NOMO-1 treated with DMSO at 0.1 percent for 48 hours (cell line): ENCODE measurements around the gene TARBP1.
A peak's percentile ranks its signal among the peaks of the same experiment; 100 is the strongest.
"Not testable (repeated sequence)": the region's sequence is repeated elsewhere in the genome, so short reads cannot be mapped to it uniquely, and the experiment has no call there.

ENCODE experiments used
- DNase-seq: peaks from one replicate; lab custom pipeline; 2025; ENCODE audit not compliant: unreplicated experiment; lab: John Stamatoyannopoulos, UW

The TARBP1 gene

DNA sequence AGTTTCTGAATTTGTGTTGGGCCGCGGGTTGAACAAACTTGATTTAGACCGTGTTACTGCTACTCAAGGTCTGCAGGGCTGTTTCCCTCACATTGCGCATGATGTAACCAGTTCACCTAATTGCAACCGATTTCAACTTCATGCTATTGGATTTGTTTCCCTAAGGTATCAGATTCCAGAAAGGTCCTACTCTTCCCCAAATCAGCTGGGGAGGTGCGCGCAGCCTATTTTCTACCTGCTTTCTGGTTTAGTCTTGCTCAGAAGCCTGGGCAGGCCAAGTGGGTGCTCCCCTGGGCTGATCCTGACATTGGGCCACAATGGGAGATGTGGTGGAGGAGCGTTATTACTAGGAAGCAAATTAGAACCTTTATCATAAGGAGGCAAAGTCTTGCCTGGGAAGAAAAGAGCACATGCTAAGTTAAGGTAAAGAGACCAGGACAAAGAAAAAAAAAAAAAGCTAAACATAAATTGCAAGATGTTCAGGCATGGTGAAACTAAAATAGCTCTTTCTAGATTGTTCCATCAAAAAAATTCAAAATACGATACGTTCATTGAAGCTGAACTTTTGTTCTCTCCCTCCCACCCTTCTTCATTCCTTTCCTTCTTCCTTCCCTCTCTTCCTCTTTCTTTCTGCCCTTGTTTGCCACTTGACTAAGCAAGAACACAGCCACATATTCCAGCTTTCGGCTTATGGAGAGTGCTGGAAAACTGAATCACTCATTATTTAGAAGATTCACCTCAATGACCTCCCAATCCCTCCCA lies 28.8 kb upstream of the TARBP1 start:
- no peak for DNase-seq

DNA sequence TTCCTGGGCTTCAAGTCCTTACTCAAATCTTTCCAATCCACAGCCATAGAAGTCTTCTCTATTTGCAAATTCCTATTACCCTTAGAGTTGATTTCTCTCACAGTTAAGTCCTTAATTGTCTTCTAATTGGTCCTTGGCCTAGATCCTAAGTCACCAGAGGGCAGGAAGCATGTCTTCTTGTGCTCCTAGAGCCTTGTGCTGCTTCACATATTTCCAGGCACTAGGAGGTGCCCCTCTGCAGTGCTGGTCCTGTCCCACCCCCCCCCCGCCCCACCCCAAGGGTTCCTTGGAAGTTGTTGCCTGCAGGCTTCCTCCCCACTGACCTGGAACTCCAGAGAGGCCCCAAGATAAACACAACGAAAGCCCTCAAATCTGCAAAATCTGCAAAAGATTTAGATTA lies 28.1 kb upstream of the TARBP1 start:
- DNase-seq, result no peak

DNA sequence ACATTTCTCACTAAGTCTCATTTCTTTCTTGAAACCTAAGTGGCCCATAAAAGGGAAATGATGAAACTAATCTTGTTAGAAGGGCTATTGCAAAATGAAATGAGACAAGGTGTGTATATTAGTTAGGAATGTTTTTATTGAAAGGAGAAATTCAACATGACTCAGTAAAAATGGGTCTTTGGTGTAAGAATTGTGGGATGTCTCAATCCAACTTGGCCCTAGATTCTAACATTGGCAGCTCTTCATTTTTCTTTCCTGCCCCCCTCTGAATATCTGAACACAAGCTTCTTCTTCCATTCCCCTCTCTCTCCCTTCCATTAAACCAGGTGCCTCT lies 26.8 kb upstream of the TARBP1 start:
- DNase-seq, result no peak

DNA sequence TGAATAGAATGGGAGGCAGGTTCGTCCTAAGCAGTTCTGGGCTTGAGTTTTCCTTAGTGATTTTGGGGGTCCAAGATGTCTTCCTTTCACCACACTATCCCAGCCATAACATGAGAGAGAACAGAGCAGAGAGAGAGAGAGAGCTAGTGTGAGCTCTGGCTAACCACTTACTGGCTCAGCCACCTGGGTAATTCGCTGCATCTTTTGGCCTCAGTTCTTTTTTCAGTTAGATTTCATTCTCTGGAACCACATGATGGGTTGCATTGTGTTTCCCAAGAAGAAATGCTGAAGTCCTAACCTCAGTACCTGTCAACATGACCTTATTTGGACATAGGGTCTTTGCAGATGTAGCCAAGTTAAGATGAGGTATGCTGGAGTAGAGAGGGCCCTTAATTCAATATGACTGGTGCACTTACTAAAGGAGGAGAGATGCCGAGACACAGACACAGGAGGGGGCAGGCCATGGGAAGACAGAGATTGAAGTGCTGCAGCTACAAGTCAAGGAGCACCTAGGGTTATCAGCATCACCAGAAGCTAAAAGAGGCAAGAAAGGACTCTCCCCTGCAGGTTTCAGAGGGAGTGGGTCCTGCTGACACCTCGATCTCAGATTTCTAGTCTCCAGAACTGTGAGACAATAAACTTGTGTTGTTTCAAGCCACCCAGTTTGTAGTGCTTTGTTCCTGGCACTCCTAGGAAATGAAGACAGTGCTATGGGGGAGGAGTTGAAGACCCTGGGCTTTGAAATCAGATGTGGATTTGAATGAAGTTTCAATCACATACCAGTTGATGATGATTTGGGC lies 26.2 kb upstream of the TARBP1 start:
- DNase-seq, result no peak

DNA sequence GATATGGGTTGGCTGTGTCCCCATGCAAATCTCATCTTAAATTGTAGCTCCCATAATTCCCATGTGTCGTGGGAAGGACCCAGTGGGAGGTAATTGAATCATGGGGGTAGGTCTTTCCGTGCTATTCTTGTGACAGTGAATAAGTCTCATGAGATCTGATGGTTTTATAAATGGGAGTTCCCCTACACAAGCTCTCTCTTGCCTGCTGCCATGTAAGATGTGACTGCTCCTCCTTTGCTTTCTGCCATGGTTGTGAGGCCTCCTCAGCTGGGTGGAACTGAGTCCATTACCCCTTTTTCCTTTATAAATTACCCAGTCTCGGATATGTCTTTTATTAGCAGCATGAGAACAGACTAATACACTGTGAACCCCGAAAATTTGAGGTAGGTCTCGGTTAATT lies 25.3 kb upstream of the TARBP1 start:
- DNase-seq, result not testable (repeated sequence)

DNA sequence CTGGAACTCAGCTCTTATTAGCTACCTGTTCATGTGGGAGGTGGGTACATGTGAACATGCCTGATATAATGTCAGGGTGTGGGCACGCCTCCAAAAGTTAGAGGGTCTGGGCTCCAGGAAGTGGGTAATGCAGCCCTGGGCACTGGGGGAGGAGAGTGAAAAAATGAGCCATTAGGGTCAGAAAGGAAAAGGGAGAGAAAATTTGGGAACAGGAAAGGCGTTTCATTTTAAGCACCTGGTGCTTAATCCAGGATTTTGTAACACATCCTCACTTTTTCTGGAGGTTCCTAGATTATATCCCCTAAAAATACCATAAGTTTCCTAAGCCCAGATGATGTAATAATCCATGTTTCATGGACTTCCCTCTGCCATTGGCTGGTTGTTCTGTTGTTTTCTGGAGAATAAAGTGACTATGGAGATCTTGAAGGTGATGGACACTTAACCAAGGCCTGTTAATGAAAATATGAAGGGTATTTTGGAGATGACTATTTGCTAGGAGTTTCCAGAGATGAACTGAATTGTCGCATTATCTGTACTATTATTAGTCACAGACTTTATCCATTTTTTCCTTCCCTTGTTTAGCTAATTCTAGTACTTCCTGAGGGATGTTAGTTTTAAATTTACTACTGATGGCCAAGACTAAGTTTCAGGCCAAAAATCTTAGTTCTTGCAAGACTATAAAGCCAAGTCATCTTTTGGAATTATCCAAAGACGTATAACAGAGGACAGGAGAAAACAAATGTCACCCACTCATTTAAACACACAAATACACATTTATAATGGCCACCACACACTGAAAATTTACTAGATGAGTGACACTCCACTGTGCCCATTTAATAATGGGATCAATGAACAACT lies 24.4 kb upstream of the TARBP1 start:
- no peak for DNase-seq

DNA sequence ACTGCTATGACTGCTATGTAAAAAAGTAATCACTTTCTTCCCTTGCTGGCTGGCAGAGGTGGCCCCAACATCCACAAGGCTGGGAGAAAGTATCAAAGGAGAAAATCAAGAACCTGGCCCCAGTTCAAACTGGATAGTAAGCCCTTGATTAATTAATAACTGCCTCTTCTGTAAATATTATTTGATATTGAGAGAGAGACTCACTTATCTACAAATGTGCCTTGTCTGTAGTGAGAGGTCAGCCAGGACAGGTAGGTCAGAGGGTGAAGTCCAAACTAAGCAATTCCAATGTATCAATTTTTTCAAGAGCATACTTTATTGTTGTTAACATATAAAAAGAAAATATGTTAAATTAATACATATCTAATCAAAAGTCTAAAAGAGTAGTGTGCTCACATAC lies 23.8 kb upstream of the TARBP1 start:
- no peak for DNase-seq

DNA sequence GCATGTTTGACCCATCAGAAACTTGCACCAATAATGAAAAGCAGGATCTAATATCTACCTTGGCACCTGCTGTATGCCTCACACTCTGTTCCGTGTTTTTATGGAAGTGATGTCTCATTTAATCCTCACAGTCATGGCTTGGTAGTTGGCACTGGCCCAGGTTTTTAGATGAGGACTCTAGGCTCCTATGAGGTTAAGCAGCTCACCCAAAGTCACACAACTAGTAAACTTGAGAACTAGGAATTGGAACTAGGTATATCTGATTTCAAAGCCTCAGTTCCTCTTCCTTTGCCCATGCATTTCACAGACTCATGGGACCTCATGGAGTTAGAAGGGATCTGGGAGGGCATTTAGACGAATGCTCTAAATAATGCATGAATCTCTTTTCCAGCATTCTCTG lies 21.3 kb upstream of the TARBP1 start:
- no peak for DNase-seq

DNA sequence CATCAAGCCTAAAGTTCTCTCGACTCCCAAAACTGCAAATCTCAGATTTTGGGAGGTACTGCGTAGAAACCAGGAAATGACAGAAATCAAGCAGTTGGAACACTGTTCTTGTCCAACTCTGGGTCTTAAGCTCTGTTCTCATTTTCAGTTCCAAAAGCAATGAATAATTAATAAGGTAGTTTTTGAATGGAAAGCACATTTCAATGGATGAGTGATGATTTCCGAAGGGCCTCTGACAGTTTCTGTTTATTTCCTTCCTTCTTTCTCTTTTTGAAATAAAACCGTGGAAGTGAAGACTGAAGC lies 20.9 kb upstream of the TARBP1 start:
- DNase-seq, result peak; percentile 23

DNA sequence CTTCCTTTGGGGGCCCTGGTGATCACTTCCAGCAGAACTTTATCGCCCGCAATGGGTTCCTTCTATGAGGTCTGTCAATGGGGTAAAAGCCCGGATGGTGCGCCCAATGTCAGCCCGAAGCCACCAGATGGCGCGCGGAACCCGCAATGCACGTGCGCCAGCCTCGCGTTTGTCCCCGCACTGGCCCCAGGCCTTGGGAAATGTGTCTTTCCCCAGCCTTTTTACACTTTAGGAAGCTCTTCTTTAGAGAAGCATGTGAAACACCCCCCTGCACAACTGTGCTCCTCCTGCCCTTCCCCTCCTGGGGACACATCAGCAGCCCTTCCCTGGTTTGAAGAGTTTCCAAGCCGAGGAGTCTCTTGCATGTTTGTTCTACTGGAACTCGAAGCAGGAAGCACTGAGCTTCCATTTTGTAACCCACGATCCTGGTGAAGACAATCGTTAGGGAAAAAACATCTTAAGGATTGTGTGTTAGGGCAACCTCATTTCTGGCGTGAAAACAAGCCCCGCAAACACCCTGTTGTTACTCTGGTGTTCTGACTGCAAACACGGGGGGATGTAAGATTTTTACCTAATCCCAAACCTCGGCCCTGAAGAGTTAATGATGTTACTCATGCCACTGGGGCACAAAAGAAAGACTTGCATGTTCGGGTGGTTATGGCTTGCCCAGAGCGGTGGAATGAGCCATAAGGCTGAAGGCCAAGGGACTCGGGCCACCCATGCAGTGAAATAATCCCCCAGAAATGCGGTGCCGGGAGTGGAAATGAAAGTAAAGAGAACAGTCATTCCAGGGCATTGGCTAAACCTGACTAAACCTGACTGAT lies 20.4 kb upstream of the TARBP1 start:
- peak; percentile 87 for DNase-seq

DNA sequence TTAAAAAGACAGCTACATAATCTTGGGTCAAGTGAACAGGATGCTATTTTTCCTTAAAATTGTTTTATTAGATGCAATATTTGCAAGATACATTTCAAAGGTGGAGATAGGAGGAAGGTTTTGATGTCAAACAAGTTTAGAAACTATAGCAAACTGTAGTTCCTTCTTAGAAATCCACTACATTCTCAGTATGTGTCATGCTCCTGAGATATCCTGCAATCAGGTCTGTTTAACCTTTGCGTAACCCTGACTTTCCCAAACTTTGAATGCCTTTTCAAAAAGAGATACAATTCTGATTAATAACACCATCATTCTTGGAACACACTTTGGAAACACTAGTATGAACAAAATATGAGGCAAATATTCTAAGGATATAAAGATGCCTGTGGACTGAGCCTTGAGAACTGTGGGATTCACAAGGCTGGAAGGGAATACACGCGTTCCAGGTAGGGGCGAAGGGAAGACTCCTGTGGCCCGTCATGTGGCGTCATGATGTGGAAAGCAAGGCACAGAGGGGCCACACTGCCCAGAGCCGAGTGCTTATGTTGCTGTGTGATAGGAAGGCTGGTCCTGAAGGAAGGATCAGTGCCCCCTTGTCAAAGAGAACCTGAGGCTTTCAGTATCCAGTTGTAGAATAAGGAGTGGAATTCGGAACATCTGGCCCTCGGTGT lies 19.6 kb upstream of the TARBP1 start:
- DNase-seq, result no peak

DNA sequence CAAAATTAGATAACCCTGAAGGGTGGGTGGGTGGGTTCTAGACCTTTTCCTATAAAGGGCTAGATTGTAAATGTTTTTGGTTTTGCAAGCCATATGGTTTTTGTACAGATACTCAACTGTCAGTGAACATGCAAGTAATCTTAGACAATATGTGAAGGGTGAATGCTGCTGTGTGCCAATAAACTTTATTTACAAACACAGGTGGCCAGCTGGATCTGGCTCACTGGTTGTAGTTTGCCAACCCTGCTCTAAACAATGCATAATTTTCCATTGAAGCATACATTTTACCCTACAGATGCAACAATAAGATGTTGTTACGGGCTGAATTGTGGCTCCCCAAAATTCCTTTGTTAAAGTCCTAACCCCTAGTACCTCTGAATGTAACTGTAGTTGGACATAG lies 18.6 kb upstream of the TARBP1 start:
- no peak for DNase-seq

DNA sequence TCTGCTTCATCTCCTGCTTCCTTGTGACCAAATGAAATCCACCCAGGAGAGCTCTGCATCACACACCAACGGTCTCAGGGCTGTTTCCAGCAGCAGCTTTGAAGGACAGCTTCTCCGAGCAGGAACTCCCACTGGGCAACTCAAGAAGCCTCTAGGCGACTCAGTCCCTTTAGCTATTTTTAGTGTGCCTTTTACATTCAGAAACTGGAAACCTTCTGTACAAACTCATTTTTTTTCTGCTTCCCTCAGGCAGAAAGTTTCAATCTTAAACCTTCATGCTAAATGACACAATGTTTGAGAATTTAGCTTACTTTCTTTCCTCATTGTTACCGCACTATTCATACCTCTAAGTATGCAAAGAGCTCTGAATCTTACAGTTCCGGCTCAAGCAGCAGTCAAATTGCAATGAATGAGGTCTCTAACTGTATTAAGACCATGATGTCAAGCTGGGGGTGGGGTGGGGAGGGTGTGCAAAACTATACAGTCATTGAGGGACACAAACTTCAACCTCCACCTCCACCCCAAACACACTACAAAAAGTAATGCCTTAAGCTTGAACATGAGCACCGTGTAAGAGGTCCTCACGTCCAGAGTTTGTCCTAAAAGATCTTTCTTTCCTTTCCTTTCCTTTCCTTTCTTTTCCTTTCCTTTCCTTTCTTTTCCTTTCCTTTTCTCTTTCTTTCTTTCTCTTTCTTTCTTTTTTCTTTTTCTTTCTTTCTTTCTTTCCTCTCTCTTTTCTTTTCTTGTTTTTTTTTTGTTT lies 16.4 kb upstream of the TARBP1 start:
- no peak for DNase-seq

DNA sequence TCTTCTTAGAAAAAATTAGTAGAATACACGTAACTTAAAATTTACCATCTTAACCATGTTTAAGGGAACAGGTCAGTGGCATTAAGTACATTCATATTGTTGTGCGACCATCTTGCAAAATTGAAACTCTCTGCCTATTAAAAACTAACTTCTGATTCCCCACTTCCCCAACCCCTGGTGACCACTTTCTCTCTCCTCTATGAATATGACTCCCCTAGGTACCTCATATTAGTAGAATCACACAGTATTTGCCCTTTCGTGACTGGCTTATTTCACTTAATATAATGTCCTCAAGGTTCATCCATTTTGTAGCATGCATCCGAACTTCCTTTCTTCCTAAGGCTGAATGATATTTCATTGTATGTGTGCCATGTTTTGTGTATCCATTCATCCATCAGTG lies 15.1 kb upstream of the TARBP1 start:
- no peak for DNase-seq

DNA sequence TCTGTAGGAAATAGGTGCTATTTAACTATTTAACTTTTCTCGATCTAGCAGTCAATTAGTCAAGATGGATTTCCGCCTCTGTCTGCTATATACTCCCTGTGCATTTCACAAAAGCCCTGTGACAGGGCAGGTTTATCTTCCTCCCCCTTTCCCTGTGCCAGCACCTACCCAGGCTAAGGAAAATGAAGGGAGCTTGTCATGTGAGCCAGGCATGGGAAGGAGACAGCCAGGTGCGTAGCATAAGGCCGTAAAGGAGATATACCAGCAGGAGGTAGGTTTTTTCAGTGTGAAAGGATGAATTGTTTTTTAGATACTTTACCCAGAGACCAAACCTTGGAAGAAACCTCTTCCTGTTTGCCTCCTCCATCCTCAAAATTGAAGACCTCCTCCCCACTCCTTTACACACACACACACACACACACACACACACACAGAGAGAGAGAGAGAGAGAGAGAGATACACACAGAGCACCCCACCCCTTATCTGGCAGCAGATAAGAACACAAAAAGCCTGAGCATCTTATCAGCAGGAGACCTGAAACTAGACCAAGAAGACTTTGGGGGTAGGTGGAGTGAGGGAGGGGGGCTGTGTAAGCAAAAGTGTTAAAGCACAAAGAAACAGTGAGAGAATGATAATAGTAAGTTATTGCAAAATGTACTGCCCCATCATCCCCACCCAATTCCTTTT lies 12.0 kb upstream of the TARBP1 start:
- no peak for DNase-seq

DNA sequence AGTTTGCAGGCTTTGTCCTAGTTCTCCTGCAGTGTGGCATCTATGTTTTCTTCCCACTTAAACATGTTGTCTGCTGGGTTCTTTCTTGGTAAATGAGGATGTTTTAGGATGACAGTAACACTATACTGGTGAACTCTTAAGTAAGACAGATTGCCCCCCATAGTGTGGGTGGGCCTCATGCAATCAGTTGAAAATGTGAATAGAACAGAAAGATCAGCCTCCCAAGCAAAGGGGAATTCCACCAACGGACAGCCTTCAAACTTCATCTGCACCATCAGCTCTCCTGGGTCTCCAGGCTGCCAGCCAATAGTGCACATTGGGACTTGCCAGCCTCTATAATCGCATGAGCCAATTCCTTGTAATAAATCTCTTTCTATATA lies 10.7 kb upstream of the TARBP1 start:
- no peak for DNase-seq

DNA sequence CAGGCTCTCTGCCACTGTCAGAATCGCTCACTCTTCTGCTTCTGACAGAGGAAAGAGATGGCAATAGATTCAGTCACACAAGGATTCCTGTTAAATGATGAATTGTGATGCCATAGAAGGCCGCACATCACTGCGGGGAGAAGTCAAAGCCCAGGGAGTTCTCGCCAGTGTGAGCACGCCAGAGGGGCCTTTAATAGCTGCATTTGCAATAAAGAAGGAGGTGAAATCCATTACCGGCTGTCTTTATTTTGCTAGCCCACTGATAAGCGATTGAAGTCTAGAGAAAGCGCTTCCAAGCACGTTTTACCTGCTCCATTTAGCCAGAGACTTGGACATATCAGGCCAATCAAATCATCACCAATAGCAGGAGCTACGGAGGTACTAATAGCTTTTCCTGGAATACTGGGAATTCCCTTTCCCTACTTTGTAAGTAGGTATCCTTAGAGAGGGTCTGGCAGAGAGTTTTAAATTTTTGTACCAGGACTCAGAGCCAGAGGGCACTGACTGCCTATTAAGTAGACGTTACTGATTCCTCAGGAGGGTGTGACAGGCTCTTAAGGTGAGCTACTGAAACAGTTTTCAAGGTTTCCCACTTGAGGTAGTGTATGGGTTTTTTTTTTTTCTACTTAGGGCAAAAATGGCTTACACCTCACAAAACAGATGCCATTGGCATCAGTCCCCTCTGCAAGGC lies 10.2 kb upstream of the TARBP1 start:
- no peak for DNase-seq

DNA sequence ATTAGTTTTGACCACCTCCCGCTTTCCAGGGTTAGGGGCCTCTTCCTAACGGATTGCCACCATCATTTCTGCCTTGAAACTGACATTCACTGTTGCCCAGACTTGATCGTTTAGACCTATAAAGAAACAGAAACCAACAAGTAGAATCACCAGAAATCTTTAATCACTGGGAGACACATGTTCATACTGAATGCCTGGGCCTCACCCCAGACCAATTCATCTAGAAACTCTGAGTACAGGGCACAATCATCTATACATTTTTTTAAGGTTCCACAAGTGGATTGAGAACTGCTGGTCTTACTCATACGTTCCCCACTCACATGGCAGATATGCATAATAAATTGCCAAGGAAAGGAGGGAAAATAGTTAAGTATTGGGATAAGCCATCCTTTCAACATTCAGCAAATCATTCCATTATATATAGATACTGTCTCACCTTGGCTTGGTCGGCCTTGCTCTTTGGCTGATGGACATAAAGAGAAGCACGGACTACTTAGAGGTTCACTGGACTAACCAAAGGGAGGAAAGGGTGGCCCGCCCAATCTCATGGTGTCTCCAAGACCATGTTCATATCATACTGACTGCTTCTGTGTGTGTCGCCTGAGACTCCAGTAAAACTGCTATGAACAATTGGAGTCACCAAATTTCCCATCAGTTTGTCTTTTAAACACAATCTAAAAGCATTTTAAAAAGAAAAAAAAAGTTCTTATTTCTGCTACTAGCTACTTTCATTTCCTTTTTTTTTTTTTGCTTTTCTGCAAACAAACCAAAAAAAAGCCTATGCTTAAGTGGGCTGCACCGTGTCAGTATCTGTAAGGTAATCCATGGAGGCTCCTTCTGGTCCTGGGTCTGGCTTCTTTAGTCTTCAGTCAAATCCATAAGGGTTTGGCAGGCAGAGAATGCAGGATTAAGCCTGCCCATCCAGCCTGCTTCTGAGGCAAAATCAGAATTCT lies 9.4 kb upstream of the TARBP1 start:
- peak; percentile 70 for DNase-seq
